ENCODE measurements around the gene LDLRAD3.

DNA sequence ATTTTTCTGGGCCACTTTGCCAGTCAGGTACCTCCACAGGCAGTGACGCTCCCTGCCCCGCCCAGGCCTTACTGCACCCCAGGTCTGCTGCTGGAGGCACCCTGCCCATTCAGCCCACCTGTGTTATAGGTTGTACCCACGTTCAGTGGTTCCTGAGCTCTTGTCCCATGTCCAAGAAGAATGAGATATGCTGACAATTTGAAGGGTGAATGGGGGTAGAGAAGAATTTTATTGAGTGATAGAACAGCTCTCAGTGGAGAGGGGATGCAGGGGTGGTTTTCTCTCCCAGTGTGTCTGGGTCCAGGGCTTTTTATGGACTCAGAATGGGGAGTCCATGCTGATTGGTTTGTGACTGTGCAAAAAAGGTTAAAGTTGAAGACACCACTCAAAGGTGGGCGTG lies 149.7 kb downstream of the LDLRAD3 start:
- TF ChIP-seq GATA1 (IDR thresholded peaks at IDR 0.05; ENCODE audit: low read depth, low read length) = no peak
- no peak for TF ChIP-seq POLR2A (IDR thresholded peaks at IDR 0.05; ENCODE audit: low read length)

Measured in erythroblast (primary cell).